ENCODE results near the gene DNMT1.
"Not testable (repeated sequence)": the region's sequence is repeated elsewhere in the genome, so short reads cannot be mapped to it uniquely, and the experiment has no call there.

DNA sequence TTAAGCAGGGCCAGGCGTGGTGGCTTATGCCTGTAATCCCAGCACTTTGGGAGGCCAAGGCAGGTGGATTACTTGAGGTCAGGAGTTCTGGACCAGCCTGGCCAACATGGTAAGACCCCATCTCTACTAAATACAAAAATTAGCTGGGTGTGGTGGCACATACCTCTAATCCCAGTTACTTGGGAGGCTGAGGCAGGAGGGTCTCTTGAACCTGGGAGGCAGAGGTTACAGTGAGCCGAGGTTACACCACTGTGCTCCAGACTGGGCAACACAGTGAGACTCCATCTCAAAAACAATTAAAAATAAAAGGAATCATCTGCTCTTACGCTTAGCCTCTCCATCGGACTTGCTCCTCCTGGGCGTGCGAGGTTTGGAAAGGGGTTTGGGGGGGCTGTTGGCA lies 14.7 kb downstream of the DNMT1 start:
- not testable (repeated sequence) for TF ChIP-seq CTCF (IDR thresholded peaks at IDR 0.05); EZH2 (IDR thresholded peaks at IDR 0.05; ENCODE audit: borderline replicate concordance, insufficient read depth, low read depth, low read length, poor library complexity, severe bottlenecking)
